Fibroblast of the aortic adventitia (primary cell): Measurements from ENCODE around the gene TEKT2. TPM values are rescaled to one million over a fixed set of nuclear protein-coding genes. Genes with fewer than 3 reads are reported as not detected.
A peak's percentile ranks its signal among the peaks of the same experiment; 100 is the strongest.

Source experiments
- DNase-seq: peaks from one replicate; pipeline ENCODE4 v3.0.0-alpha.2; 2010; ENCODE audit warnings: low read depth
- H3K4me3 ChIP-seq: 2 replicates; pipeline ENCODE4 v1.5.1; 2011; ENCODE audit warnings: low read depth, mild to moderate bottlenecking, control low read depth, low read length, moderate library complexity
- total RNA-seq: library from RNA; depleted of rRNA; stranded (reverse); fragments of >200 nt; gene quantifications from 2 replicates; pipeline ENCODE4 v1.2.3, GENCODE V29; 2012; ENCODE audit warnings: low replicate concordance
- TF ChIP-seq, protein P1 (sequence below): IDR thresholded peaks from 2 replicates; pipeline ENCODE4 v1.5.1; 2011; ENCODE audit warnings: mild to moderate bottlenecking, low read length, control low read depth, inconsistent platforms; ENCODE audit not compliant: insufficient read depth

TEKT2 gene
- total RNA-seq, 1 donor: 0.18 TPM

- DNase-seq: no peak
- H3K4me3 ChIP-seq: no peak overlapping the region
- TF ChIP-seq, protein P1, sequence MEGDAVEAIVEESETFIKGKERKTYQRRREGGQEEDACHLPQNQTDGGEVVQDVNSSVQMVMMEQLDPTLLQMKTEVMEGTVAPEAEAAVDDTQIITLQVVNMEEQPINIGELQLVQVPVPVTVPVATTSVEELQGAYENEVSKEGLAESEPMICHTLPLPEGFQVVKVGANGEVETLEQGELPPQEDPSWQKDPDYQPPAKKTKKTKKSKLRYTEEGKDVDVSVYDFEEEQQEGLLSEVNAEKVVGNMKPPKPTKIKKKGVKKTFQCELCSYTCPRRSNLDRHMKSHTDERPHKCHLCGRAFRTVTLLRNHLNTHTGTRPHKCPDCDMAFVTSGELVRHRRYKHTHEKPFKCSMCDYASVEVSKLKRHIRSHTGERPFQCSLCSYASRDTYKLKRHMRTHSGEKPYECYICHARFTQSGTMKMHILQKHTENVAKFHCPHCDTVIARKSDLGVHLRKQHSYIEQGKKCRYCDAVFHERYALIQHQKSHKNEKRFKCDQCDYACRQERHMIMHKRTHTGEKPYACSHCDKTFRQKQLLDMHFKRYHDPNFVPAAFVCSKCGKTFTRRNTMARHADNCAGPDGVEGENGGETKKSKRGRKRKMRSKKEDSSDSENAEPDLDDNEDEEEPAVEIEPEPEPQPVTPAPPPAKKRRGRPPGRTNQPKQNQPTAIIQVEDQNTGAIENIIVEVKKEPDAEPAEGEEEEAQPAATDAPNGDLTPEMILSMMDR: no peak
Observed at GRCh38 chr1:36080801-36081200, 3.1 kb upstream of the TEKT2 start.

DNA sequence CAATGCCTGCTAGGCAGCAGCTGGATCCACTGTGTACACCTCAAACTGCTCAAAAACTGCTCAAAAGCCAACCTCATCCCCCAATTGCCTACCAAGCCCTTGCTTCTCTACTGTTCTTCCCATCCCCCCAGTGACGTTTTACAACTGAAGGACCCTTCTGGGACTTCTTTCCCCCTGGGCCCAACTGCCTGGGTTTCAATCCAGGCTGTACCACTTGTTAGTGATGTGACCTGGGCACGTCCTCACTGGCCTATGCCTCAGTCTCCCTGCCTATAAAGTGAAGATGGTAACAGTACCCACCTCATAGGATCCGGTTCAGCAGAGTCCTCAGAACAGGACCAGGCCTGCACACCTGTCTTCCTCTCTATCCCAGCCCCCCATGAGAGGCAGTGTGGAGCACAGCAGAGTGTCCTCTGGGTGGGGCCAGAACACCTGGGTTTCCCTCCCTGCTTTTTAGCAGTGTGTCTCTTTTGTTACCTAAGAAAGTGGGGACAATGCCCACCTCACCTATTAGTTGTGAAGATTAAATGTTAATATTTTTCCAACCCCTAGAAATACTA lies 1.9 kb upstream of the TEKT2 start:
- TF ChIP-seq, protein P1: no peak
- no peak for DNase-seq
- no peak overlapping the region for H3K4me3 ChIP-seq

- no peak for DNase-seq
- H3K4me3 ChIP-seq: no peak overlapping the region
- TF ChIP-seq, protein P1: no peak
Observed at GRCh38 chr1:36083219-36083618, 675 bp upstream of the TEKT2 start.

- no peak for DNase-seq
- TF ChIP-seq, protein P1: no peak
- H3K4me3 ChIP-seq: peak overlapping the region; percentile 56
Observed at GRCh38 chr1:36084497-36085115, 712 bp downstream of the TEKT2 start.

GRCh38 chr1:36085126-36085525 lies 1.2 kb downstream of the TEKT2 start:
- TF ChIP-seq, protein P1: no peak
- DNase-seq: no peak
- H3K4me3 ChIP-seq: no peak overlapping the region

DNA sequence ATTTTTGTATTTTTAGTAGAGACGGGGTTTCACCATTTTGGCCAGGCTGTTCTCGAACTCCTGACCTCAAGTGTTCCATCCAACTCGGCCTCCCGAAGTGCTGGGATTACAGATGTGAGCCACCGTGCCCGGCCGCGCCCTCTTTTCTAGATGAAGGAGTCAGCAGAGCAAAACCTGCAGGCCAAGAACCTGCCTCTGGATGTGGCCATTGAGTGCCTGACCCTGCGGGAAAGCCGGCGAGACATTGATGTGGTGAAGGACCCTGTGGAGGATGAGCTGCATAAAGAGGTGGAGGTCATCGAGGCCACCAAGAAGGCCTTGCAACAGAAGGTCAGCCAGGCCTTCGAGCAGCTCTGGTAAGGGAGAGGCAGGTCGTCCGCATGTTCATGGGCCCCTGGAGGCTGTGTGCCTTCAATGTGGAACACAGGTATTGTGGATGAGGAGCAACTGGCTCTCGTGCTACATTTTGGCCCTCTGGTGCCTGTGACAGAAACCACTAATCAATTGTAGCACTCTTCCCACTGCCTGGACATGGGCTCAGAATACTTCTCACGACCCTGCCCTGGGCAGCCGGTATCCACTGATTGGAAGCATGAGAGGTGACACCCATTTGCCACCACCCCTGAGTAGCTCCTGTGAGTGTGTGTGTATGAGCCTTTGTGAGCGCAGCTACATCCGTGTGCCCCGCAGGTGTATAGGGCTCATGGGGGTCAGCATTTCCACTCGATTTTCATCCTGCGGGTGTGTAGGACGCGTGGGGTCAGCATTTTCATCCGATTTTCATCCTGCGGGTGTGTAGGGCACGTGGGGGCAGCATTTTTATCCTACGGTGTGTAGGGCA lies 2.0 kb downstream of the TEKT2 start:
- TF ChIP-seq, protein P1: no peak
- no peak for DNase-seq

More for the DNA sequence above, 2.0 kb downstream of the TEKT2 start:
- no peak overlapping the region for H3K4me3 ChIP-seq
